ENCODE results near the gene TBC1D22B. TPM values are rescaled to one million over a fixed set of nuclear protein-coding genes. Genes with fewer than 3 reads are reported as not detected.

Gene TBC1D22B
- total RNA-seq, 1 donor from 2014 or later, result 4.7 TPM

GRCh38 chr6:37359039-37359438 is 101.5 kb downstream of the TBC1D22B start:
- FAIRE-seq, result no peak
- H3K27me3 ChIP-seq (ENCODE audit: control insufficient read depth, insufficient read depth, low read length), result no peaks in the 10 kb centered on the region

GRCh38 chr6:37362101-37362828 is 104.7 kb downstream of the TBC1D22B start:
- DNase-seq (ENCODE audit: low read depth), result no peak
- TF ChIP-seq, protein P1, sequence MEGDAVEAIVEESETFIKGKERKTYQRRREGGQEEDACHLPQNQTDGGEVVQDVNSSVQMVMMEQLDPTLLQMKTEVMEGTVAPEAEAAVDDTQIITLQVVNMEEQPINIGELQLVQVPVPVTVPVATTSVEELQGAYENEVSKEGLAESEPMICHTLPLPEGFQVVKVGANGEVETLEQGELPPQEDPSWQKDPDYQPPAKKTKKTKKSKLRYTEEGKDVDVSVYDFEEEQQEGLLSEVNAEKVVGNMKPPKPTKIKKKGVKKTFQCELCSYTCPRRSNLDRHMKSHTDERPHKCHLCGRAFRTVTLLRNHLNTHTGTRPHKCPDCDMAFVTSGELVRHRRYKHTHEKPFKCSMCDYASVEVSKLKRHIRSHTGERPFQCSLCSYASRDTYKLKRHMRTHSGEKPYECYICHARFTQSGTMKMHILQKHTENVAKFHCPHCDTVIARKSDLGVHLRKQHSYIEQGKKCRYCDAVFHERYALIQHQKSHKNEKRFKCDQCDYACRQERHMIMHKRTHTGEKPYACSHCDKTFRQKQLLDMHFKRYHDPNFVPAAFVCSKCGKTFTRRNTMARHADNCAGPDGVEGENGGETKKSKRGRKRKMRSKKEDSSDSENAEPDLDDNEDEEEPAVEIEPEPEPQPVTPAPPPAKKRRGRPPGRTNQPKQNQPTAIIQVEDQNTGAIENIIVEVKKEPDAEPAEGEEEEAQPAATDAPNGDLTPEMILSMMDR (IDR thresholded peaks at IDR 0.05; ENCODE audit: insufficient read depth, low read length, severe bottlenecking), result no peak
- FAIRE-seq, result no peak
- no peak overlapping the region for H3K4me3 ChIP-seq (ENCODE audit: low read depth, low read length)
- H3K36me3 ChIP-seq (ENCODE audit: control insufficient read depth, insufficient read depth, low read length), result peaks cover 2% of the 10 kb centered on the region
- H3K27me3 ChIP-seq (ENCODE audit: control insufficient read depth, insufficient read depth, low read length), result no peaks in the 10 kb centered on the region

More at GRCh38 chr6:37359039-37359438, 101.5 kb downstream of the TBC1D22B start:
- no peak for DNase-seq (ENCODE audit: low read depth)
- H3K36me3 ChIP-seq (ENCODE audit: control insufficient read depth, insufficient read depth, low read length), result peaks cover 2% of the 10 kb centered on the region
- TF ChIP-seq, protein P1 (IDR thresholded peaks at IDR 0.05; ENCODE audit: insufficient read depth, low read length, severe bottlenecking), result no peak
- no peak overlapping the region for H3K4me3 ChIP-seq (ENCODE audit: low read depth, low read length)

- TF ChIP-seq, protein P1 (IDR thresholded peaks at IDR 0.05; ENCODE audit: insufficient read depth, low read length, severe bottlenecking), result peak; percentile 12
- H3K27me3 ChIP-seq (ENCODE audit: control insufficient read depth, insufficient read depth, low read length), result no peaks in the 10 kb centered on the region
- H3K36me3 ChIP-seq (ENCODE audit: control insufficient read depth, insufficient read depth, low read length), result peaks cover 9% of the 10 kb centered on the region
- no peak overlapping the region for H3K4me3 ChIP-seq (ENCODE audit: low read depth, low read length)
- FAIRE-seq (no peak), DNase-seq (ENCODE audit: low read depth) (peak; percentile 35)
Observed at GRCh38 chr6:37365791-37366190, 108.2 kb downstream of the TBC1D22B start.

- TF ChIP-seq, protein P1 (IDR thresholded peaks at IDR 0.05; ENCODE audit: insufficient read depth, low read length, severe bottlenecking), result no peak
- peaks cover 17% of the 10 kb centered on the region for H3K36me3 ChIP-seq (ENCODE audit: control insufficient read depth, insufficient read depth, low read length)
- no peak overlapping the region for H3K4me3 ChIP-seq (ENCODE audit: low read depth, low read length)
- no peaks in the 10 kb centered on the region for H3K27me3 ChIP-seq (ENCODE audit: control insufficient read depth, insufficient read depth, low read length)
- DNase-seq (ENCODE audit: low read depth), result no peak
- no peak for FAIRE-seq
Observed at GRCh38 chr6:37366910-37367309, 109.3 kb downstream of the TBC1D22B start.

GRCh38 chr6:37368961-37369320 is 111.4 kb downstream of the TBC1D22B start:
- Histone ChIP-seq H3K36me3 (ENCODE audit: control insufficient read depth, insufficient read depth, low read length) (peaks cover 15% of the 10 kb centered on the region), H3K27me3 (ENCODE audit: control insufficient read depth, insufficient read depth, low read length) (no peaks in the 10 kb centered on the region), H3K4me3 (ENCODE audit: low read depth, low read length) (no peak overlapping the region)
- no peak for DNase-seq (ENCODE audit: low read depth)
- no peak for FAIRE-seq
- TF ChIP-seq, protein P1 (IDR thresholded peaks at IDR 0.05; ENCODE audit: insufficient read depth, low read length, severe bottlenecking), result no peak

All from bronchial epithelial cell (primary cell).